OCI-LY7 (cell line): ENCODE results near the gene FHIT. TPM values are rescaled to one million over a fixed set of nuclear protein-coding genes. Genes with fewer than 3 reads are reported as not detected.

ENCODE experiments used
- BruUV-seq: library from RNA; stranded (reverse); fragments of 400-500 nt; replicated peaks from 2 replicates; lab custom pipeline; 2021; lab: Mats Ljungman, UMichigan
- CTCF ChIA-PET: fragments of 300-600 bp; sonication (Branson Sonifier 250); formaldehyde crosslinking; loops from one replicate; lab custom pipeline; 2022; ENCODE audit warnings: antibody characterized with exemption; ENCODE audit not compliant: unreplicated experiment; lab: Charles Lee
- POLR2A ChIA-PET: fragments of 300-600 bp; sonication (Branson Sonifier 250); formaldehyde crosslinking; loops from one replicate; lab custom pipeline; 2022; ENCODE audit warnings: antibody characterized with exemption; lab: Charles Lee
- DNase-seq: peaks from one replicate; pipeline ENCODE4 v3.0.0-alpha.2; 2015; ENCODE audit warnings: low spot score
- H2AFZ ChIP-seq: fragments of 200-600 bp; sonication (generic), shearing (Covaris generic); 2 replicates; pipeline ENCODE4 v1.6.1; 2014; ENCODE audit warnings: mild to moderate bottlenecking, antibody characterized with exemption, low read length, moderate library complexity
- H3K27ac ChIP-seq: fragments of 200-600 bp; sonication (generic); 2 replicates; pipeline ENCODE4 v1.5.1; 2014; ENCODE audit warnings: mixed run types, low read depth, mild to moderate bottlenecking, moderate library complexity, low read length, inconsistent platforms; ENCODE audit not compliant: poor library complexity, severe bottlenecking
- H3K36me3 ChIP-seq: fragments of 200-600 bp; sonication (generic); 2 replicates; pipeline ENCODE4 v1.6.1; 2014; ENCODE audit warnings: mild to moderate bottlenecking, antibody characterized with exemption, low read length, moderate library complexity, mixed read lengths; ENCODE audit not compliant: insufficient read depth
- H3K4me1 ChIP-seq: fragments of 200-600 bp; sonication (generic); 2 replicates; pipeline ENCODE4 v1.5.1; 2014; ENCODE audit warnings: mild to moderate bottlenecking, low read length; ENCODE audit not compliant: insufficient read depth, poor library complexity, severe bottlenecking
- H3K4me2 ChIP-seq: fragments of 200-600 bp; sonication (generic); 2 replicates; pipeline ENCODE4 v1.6.1; 2014; ENCODE audit warnings: mild to moderate bottlenecking, low read length
- H3K4me3 ChIP-seq: fragments of 200-600 bp; sonication (generic); 2 replicates; pipeline ENCODE4 v1.5.1; 2014; ENCODE audit warnings: mild to moderate bottlenecking, low read depth, low read length; ENCODE audit not compliant: poor library complexity, severe bottlenecking
- H3K79me2 ChIP-seq: fragments of 200-600 bp; sonication (generic); 2 replicates; pipeline ENCODE4 v1.6.1; 2016; ENCODE audit warnings: low read depth, mild to moderate bottlenecking, low read length, moderate library complexity, mixed read lengths; ENCODE audit not compliant: insufficient read depth
- H3K9me2 ChIP-seq: fragments of 200-600 bp; sonication (generic); 2 replicates; pipeline ENCODE4 v1.6.1; 2016; ENCODE audit warnings: mild to moderate bottlenecking, low read length, mixed read lengths; ENCODE audit not compliant: insufficient read depth
- H3K9me3 ChIP-seq: fragments of 200-600 bp; sonication (generic); 2 replicates; pipeline ENCODE4 v1.6.1; 2014; ENCODE audit warnings: mild to moderate bottlenecking, mixed run types, low read length, mixed read lengths
- H4K20me1 ChIP-seq: fragments of 200-600 bp; sonication (generic); 2 replicates; pipeline ENCODE4 v1.6.1; 2014; ENCODE audit warnings: mild to moderate bottlenecking, antibody characterized with exemption, low read length, moderate library complexity, mixed read lengths; ENCODE audit not compliant: insufficient read depth
- EZH2phosphoT487 ChIP-seq: fragments of 200-600 bp; sonication (generic); IDR thresholded peaks from 2 replicates; pipeline ENCODE4 v1.6.1; 2018; ENCODE audit warnings: low read depth, borderline replicate concordance, mild to moderate bottlenecking, mixed run types, antibody characterized with exemption, low read length, moderate library complexity, mixed read lengths
- intact Hi-C: fragments of 100-400 bp; cut with micrococcal nuclease; formaldehyde crosslinking; loops from one replicate; pipeline ENCODE4 v1.10.0; 2022; ENCODE audit not compliant: unreplicated experiment
- total RNA-seq, 2 experiments: library from RNA; depleted of rRNA in 1 of 2; stranded (reverse); fragments of >200 nt in 1 of 2; shearing (Covaris generic) in 1 of 2; gene quantifications; 2 replicates each; pipeline ENCODE4 v1.2.3, GENCODE V29; 2014 to 2022
- TF ChIP-seq, protein P1 (sequence below): fragments of 200-600 bp; sonication (generic); conservative IDR thresholded peaks from 2 replicates; pipeline ENCODE4 v1.5.1; 2014; ENCODE audit warnings: mild to moderate bottlenecking, antibody characterized with exemption, low read length, moderate library complexity, mixed read lengths

Gene FHIT
- total RNA-seq, 2 experiments from 2014 or later = 5.0 to 10.9 TPM

GRCh38 chr3:59908280-59908679 is 1343.0 kb downstream of the FHIT start:
- Histone ChIP-seq H3K36me3 (no peaks in the 10 kb centered on the region), H3K4me2 (no peak overlapping the region), H2AFZ (no peak overlapping the region), H3K4me1 (no peaks in the 10 kb centered on the region), H3K27ac (no peak overlapping the region), H3K9me2 (no peaks in the 10 kb centered on the region), H4K20me1 (no peaks in the 10 kb centered on the region), H3K79me2 (no peaks in the 10 kb centered on the region), H3K9me3 (no peaks in the 10 kb centered on the region), H3K4me3 (no peak overlapping the region)
- DNase-seq = no peak
- TF ChIP-seq, protein P1, sequence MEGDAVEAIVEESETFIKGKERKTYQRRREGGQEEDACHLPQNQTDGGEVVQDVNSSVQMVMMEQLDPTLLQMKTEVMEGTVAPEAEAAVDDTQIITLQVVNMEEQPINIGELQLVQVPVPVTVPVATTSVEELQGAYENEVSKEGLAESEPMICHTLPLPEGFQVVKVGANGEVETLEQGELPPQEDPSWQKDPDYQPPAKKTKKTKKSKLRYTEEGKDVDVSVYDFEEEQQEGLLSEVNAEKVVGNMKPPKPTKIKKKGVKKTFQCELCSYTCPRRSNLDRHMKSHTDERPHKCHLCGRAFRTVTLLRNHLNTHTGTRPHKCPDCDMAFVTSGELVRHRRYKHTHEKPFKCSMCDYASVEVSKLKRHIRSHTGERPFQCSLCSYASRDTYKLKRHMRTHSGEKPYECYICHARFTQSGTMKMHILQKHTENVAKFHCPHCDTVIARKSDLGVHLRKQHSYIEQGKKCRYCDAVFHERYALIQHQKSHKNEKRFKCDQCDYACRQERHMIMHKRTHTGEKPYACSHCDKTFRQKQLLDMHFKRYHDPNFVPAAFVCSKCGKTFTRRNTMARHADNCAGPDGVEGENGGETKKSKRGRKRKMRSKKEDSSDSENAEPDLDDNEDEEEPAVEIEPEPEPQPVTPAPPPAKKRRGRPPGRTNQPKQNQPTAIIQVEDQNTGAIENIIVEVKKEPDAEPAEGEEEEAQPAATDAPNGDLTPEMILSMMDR = no peak
- TF ChIP-seq EZH2phosphoT487 = no peak
- intact Hi-C loops = no loop called here
- ChIA-PET POLR2A (no interaction called here), CTCF (no interaction called here)
- no TSS peak for BruUV-seq

GRCh38 chr3:59904296-59904695 is 1347.0 kb downstream of the FHIT start:
- Histone ChIP-seq H3K4me1 (no peaks in the 10 kb centered on the region), H3K79me2 (no peaks in the 10 kb centered on the region), H3K9me3 (no peaks in the 10 kb centered on the region), H4K20me1 (no peaks in the 10 kb centered on the region), H3K27ac (no peak overlapping the region), H3K4me2 (no peak overlapping the region), H2AFZ (no peak overlapping the region), H3K4me3 (no peak overlapping the region), H3K36me3 (no peaks in the 10 kb centered on the region), H3K9me2 (no peaks in the 10 kb centered on the region)
- BruUV-seq = no TSS peak
- TF ChIP-seq, protein P1 = no peak
- no peak for TF ChIP-seq EZH2phosphoT487
- intact Hi-C loops = no loop called here
- no peak for DNase-seq
- CTCF ChIA-PET = no interaction called here
- POLR2A ChIA-PET = interaction anchor here (0.6 kb wide), 1 partner anchor 201 kb away, joined by 5 read pairs; no protein-coding TSS in a partner anchor

DNA sequence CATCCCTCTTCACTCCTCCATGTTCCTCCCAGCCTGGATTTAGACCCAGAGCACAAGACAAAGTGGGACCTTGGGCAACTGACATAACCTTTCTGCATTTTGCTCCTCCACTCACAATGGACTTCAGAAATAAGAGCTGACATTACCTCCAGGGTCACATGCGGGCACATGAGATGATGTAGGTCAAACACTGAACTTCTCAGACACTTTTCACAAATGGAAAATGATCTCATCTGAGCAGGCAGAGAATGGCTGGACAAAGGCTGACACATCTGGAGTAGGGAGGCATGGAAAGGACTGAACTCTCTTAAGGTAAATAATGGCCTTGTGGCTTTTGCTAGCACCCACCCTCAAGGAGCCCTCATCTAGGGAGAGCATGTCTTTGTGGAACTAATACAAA is 1352.2 kb downstream of the FHIT start:
- Histone ChIP-seq H3K9me2 (no peaks in the 10 kb centered on the region), H3K4me1 (no peaks in the 10 kb centered on the region), H3K36me3 (no peaks in the 10 kb centered on the region), H3K9me3 (no peaks in the 10 kb centered on the region), H3K4me3 (no peak overlapping the region), H3K79me2 (no peaks in the 10 kb centered on the region), H2AFZ (no peak overlapping the region), H3K4me2 (no peak overlapping the region), H3K27ac (no peak overlapping the region), H4K20me1 (no peaks in the 10 kb centered on the region)
- TF ChIP-seq, protein P1 = no peak
- TF ChIP-seq EZH2phosphoT487 = no peak
- DNase-seq = no peak
- no TSS peak for BruUV-seq
- intact Hi-C loops = no loop called here
- ChIA-PET POLR2A (interaction anchor here (0.6 to 0.7 kb wide), 2 partner anchors 8 to 129 kb away, joined by 3 to 4 read pairs; no protein-coding TSS in a partner anchor), CTCF (no interaction called here)
